Measurements from ENCODE around the gene CIPC. TPM values are rescaled to one million over a fixed set of nuclear protein-coding genes. Genes with fewer than 3 reads are reported as not detected.
A peak's percentile ranks its signal among the peaks of the same experiment; 100 is the strongest.

CIPC gene
- total and polyA plus RNA-seq, 9 of the 15 experiments (the other 6 are each of a cell fraction or from before 2014, with no cell fraction given): 5.0 to 16.9 (median 10.7) TPM

GRCh38 chr14:77097700-77098528 lies at the start of gene CIPC (continued):
- no peak for TF ChIP-seq ZNF347 (CRISPR knock-in tag; IDR thresholded peaks at IDR 0.05; ENCODE audit: low read depth)
- no peak for TF ChIP-seq PRPF4 (IDR thresholded peaks at IDR 0.05; ENCODE audit: insufficient read depth, low read depth, low read length, poor library complexity, severe bottlenecking)
- TF ChIP-seq HMBOX1 (IDR thresholded peaks at IDR 0.05): no peak
- TF ChIP-seq MYNN (IDR thresholded peaks at IDR 0.05): no peak; the same call in 1 of the 2 replicates
- no peak for TF ChIP-seq MYNN (CRISPR knock-in tag; IDR thresholded peaks at IDR 0.05)
- TF ChIP-seq ZNF764 (CRISPR knock-in tag; IDR thresholded peaks at IDR 0.05; ENCODE audit: low read depth): no peak
- no peak for TF ChIP-seq KAT8 (IDR thresholded peaks at IDR 0.05; ENCODE audit: low read depth)
- TF ChIP-seq ZNF589 (CRISPR knock-in tag; IDR thresholded peaks at IDR 0.05; ENCODE audit: low read depth): 0 out of 2 replicates have a peak, but pooled peaks have one; percentile 29
- no peak for TF ChIP-seq ZNF121 (CRISPR knock-in tag; conservative IDR thresholded peaks at IDR 0.05)
- no peak for TF ChIP-seq ZFP30 (CRISPR knock-in tag; IDR thresholded peaks at IDR 0.05; ENCODE audit: borderline replicate concordance)
- no peak for TF ChIP-seq PTBP1 (IDR thresholded peaks at IDR 0.05; ENCODE audit: low read depth, low read length)
- TF ChIP-seq SNIP1 (IDR thresholded peaks at IDR 0.05; ENCODE audit: low read depth): peak; percentile 96
- no peak for TF ChIP-seq DACH1 (IDR thresholded peaks at IDR 0.05; ENCODE audit: partially characterized antibody)
- TF ChIP-seq SLC30A9 (CRISPR knock-in tag; IDR thresholded peaks at IDR 0.05): no peak
- TF ChIP-seq CBX1 (IDR thresholded peaks at IDR 0.05; ENCODE audit: low read depth): peak; percentile 22; the same call in 1 of the 2 replicates
- TF ChIP-seq RBM15 (IDR thresholded peaks at IDR 0.05; ENCODE audit: insufficient read depth, low read length): no peak
- no peak for TF ChIP-seq DMBX1 (CRISPR knock-in tag; IDR thresholded peaks at IDR 0.05; ENCODE audit: borderline replicate concordance)
- TF ChIP-seq TBL1XR1 (IDR thresholded peaks at IDR 0.05; ENCODE audit: low read length in 2 of 2): 0 out of 4 replicates have a peak, but pooled peaks of 1 of the 2 experiments have one; percentile 22
- TF ChIP-seq NFIC (IDR thresholded peaks at IDR 0.05): peak; percentile 82
- TF ChIP-seq POLR2AphosphoS5 (IDR thresholded peaks at IDR 0.05; ENCODE audit: control insufficient read depth, insufficient read depth, low read depth, low read length): peak; percentile 44; the same call in 1 of the 2 replicates
- peak; percentile 83 for TF ChIP-seq TFAP4 (CRISPR knock-in tag; IDR thresholded peaks at IDR 0.05; ENCODE audit: borderline replicate concordance)
- TF ChIP-seq KHSRP (IDR thresholded peaks at IDR 0.05): no peak
- TF ChIP-seq GATAD2A (IDR thresholded peaks at IDR 0.05): peak; percentile 56; the same call in 1 of the 2 replicates
- peak; percentile 52 for TF ChIP-seq POU5F1 (IDR thresholded peaks at IDR 0.05; ENCODE audit: borderline replicate concordance, low read depth, low read length, partially characterized antibody)
- no peak for TF ChIP-seq DDX20 (tag; IDR thresholded peaks at IDR 0.05; ENCODE audit: low read depth)
- TF ChIP-seq CHD2 (IDR thresholded peaks at IDR 0.05; ENCODE audit: low read depth, low read length): no peak
- no peak for TF ChIP-seq NFIX (CRISPR knock-in tag; IDR thresholded peaks at IDR 0.05; ENCODE audit: low read depth)
- TF ChIP-seq ZKSCAN8 (CRISPR knock-in tag; IDR thresholded peaks at IDR 0.05): no peak
- TF ChIP-seq HES1 (IDR thresholded peaks at IDR 0.05; ENCODE audit: low read depth): no peak
